Hematopoietic multipotent progenitor cell (in vitro differentiated cells): ENCODE data around the gene MAGEC3. TPM values are rescaled to one million over a fixed set of nuclear protein-coding genes. Genes with fewer than 3 reads are reported as not detected.
"Not testable (repeated sequence)": the region's sequence is repeated elsewhere in the genome, so short reads cannot be mapped to it uniquely, and the experiment has no call there.

Source experiments
- DNase-seq, 3 donors: peaks; one replicate each; pipeline ENCODE4 v3.0.0-alpha.2; 2011 to 2015; ENCODE audit warnings: low read depth in 2 of 3, low spot score in 2 of 3
- total RNA-seq: library from RNA; depleted of rRNA; stranded (reverse); fragments of >200 nt; gene quantifications from one replicate; pipeline ENCODE4 v1.2.3, GENCODE V29; 2012

MAGEC3 gene
- total RNA-seq = under 0.01 TPM

GRCh38 chrX:141838016-141838415 lies at the start of gene MAGEC3:
TSS of gene MAGEC3 (plus strand) at chrX:141838316. CDS start at chrX:141838316, 0 bp downstream.
- no peak for DNase-seq

GRCh38 chrX:141791856-141792255 lies 46.3 kb upstream of the MAGEC3 start:
- no peak for DNase-seq

- no peak for DNase-seq
Observed at GRCh38 chrX:141811438-141811837, 26.7 kb upstream of the MAGEC3 start.

GRCh38 chrX:141814213-141814857 lies 23.8 kb upstream of the MAGEC3 start:
- DNase-seq = no peak

GRCh38 chrX:141815904-141816303 lies 22.2 kb upstream of the MAGEC3 start:
- DNase-seq = no peak

GRCh38 chrX:141832247-141832646 lies 5.9 kb upstream of the MAGEC3 start:
- no peak for DNase-seq

GRCh38 chrX:141839856-141840255 lies 1.7 kb downstream of the MAGEC3 start:
- no peak for DNase-seq

- no peak for DNase-seq
Observed at GRCh38 chrX:141857479-141857878, 19.4 kb downstream of the MAGEC3 start.

- no peak for DNase-seq
Observed at GRCh38 chrX:141879616-141880015, 41.5 kb downstream of the MAGEC3 start.

GRCh38 chrX:141888811-141889210 lies 50.7 kb downstream of the MAGEC3 start:
- not testable (repeated sequence) for DNase-seq

GRCh38 chrX:141894733-141895132 lies 56.6 kb downstream of the MAGEC3 start:
- DNase-seq = no peak

- DNase-seq = no peak
Observed at GRCh38 chrX:141897690-141898089, 59.6 kb downstream of the MAGEC3 start.

GRCh38 chrX:141902366-141902765 lies 64.2 kb downstream of the MAGEC3 start:
- no peak for DNase-seq

- DNase-seq = no peak
Observed at GRCh38 chrX:141903400-141904155, 65.5 kb downstream of the MAGEC3 start, which contains the start of gene MAGEC1. TSS of gene MAGEC1 (plus strand) at chrX:141903894. CDS start at chrX:141905073, 1,179 bp downstream.

GRCh38 chrX:141904262-141904661 lies 66.1 kb downstream of the MAGEC3 start:
- DNase-seq = no peak

GRCh38 chrX:141917801-141918200 lies 79.7 kb downstream of the MAGEC3 start:
- DNase-seq = no peak

GRCh38 chrX:141924293-141924692 lies 86.2 kb downstream of the MAGEC3 start:
- DNase-seq = no peak

- DNase-seq = no peak
Observed at GRCh38 chrX:141928432-141928831, 90.3 kb downstream of the MAGEC3 start.

- no peak for DNase-seq
Observed at GRCh38 chrX:141934059-141934641, 96.0 kb downstream of the MAGEC3 start.

- no peak for DNase-seq
Observed at GRCh38 chrX:141935645-141936044, 97.5 kb downstream of the MAGEC3 start.

- DNase-seq = no peak
Observed at GRCh38 chrX:141936080-141936479, 98.0 kb downstream of the MAGEC3 start.

GRCh38 chrX:141941234-141941633 lies 103.1 kb downstream of the MAGEC3 start:
- DNase-seq = no peak
